Type B pancreatic cell (in vitro differentiated cells): ENCODE data around the gene KLC1. TPM values are rescaled to one million over a fixed set of nuclear protein-coding genes. Genes with fewer than 3 reads are reported as not detected.
A peak's percentile ranks its signal among the peaks of the same experiment; 100 is the strongest.

Experiments used
- DNase-seq: peaks from one replicate; pipeline ENCODE4 v3.0.0; 2021; ENCODE audit warnings: mixed read lengths; ENCODE audit not compliant: unreplicated experiment; ENCODE audit errors: extremely low spot score
- H3K27ac Mint-ChIP-seq: 2 replicates; pipeline ENCODE4 v1.8.0; 2021; ENCODE audit warnings: mild to moderate bottlenecking, mixed read lengths
- H3K27me3 Mint-ChIP-seq: 2 replicates; pipeline ENCODE4 v1.8.0; 2021; ENCODE audit warnings: mixed read lengths
- H3K36me3 Mint-ChIP-seq: 2 replicates; pipeline ENCODE4 v1.8.0; 2021; ENCODE audit warnings: mixed read lengths
- H3K4me1 Mint-ChIP-seq: one replicate; pipeline ENCODE4 v1.8.0; 2021; ENCODE audit warnings: mixed read lengths; ENCODE audit not compliant: unreplicated experiment
- H3K4me3 Mint-ChIP-seq: 2 replicates; pipeline ENCODE4 v1.8.0; 2021; ENCODE audit warnings: mild to moderate bottlenecking, mixed read lengths
- H3K9me3 Mint-ChIP-seq: 2 replicates; pipeline ENCODE4 v1.8.0; 2021; ENCODE audit warnings: mixed read lengths
- total RNA-seq: library from RNA; stranded (reverse); gene quantifications from 2 replicates; pipeline ENCODE4 v1.2.1, GENCODE V29; 2021; ENCODE audit warnings: low replicate concordance
- TF ChIP-seq, protein P1 (sequence below): fragments of 200-600 bp; sonication (generic); conservative IDR thresholded peaks from 2 replicates; pipeline ENCODE4 v1.5.0; 2021; ENCODE audit warnings: antibody characterized with exemption, mild to moderate bottlenecking

The KLC1 gene
- total RNA-seq, 1 donor from 2014 or later = 145 TPM

- H3K27me3 Mint-ChIP-seq = no peaks in the 10 kb centered on the region
- H3K4me1 Mint-ChIP-seq = peaks cover 7% of the 10 kb centered on the region
- DNase-seq = no peak
- no peaks in the 10 kb centered on the region for H3K9me3 Mint-ChIP-seq
- TF ChIP-seq, protein P1, sequence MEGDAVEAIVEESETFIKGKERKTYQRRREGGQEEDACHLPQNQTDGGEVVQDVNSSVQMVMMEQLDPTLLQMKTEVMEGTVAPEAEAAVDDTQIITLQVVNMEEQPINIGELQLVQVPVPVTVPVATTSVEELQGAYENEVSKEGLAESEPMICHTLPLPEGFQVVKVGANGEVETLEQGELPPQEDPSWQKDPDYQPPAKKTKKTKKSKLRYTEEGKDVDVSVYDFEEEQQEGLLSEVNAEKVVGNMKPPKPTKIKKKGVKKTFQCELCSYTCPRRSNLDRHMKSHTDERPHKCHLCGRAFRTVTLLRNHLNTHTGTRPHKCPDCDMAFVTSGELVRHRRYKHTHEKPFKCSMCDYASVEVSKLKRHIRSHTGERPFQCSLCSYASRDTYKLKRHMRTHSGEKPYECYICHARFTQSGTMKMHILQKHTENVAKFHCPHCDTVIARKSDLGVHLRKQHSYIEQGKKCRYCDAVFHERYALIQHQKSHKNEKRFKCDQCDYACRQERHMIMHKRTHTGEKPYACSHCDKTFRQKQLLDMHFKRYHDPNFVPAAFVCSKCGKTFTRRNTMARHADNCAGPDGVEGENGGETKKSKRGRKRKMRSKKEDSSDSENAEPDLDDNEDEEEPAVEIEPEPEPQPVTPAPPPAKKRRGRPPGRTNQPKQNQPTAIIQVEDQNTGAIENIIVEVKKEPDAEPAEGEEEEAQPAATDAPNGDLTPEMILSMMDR = no peak
- H3K4me3 Mint-ChIP-seq = no peak overlapping the region
- H3K36me3 Mint-ChIP-seq = peaks cover 7% of the 10 kb centered on the region
- peak overlapping the region; percentile 49 for H3K27ac Mint-ChIP-seq
Observed at GRCh38 chr14:103729496-103730448, 100.8 kb downstream of the KLC1 start.

DNA sequence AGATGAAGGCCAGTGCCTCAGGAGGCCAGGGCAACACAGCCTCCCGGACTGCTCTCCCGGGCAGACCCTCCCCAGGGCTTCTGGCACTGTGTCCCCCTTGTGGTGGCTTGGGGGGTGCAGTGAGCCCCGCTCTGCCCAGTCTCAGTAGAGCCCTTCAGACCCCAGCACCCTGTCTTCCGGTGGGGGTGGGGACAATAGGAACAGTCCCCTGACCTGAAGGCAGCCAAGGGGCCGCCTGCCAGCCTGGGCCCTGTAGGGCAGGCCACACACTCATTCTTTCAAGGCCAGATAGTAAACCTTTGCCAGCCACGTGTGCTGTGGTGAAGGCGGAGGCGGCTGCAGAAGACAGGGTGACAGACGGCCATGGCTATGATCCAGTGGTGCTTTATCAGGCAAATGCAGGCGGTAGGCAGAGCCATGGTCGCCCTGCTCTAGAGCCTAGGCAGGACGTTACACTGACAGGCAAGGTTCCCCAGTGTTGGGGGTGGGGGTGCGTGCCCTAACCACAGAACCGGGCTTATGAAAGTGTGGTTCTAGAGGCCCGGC, 101.6 kb downstream of the KLC1 start:
- Mint-ChIP-seq H3K27ac (no peak overlapping the region), H3K27me3 (no peaks in the 10 kb centered on the region), H3K36me3 (peaks cover 7% of the 10 kb centered on the region), H3K4me1 (peaks cover 12% of the 10 kb centered on the region), H3K4me3 (no peak overlapping the region), H3K9me3 (no peaks in the 10 kb centered on the region)
- TF ChIP-seq, protein P1 = no peak
- DNase-seq = no peak

- DNase-seq = no peak
- Mint-ChIP-seq H3K9me3 (no peaks in the 10 kb centered on the region), H3K4me3 (no peak overlapping the region), H3K27ac (no peak overlapping the region), H3K4me1 (peaks cover 18% of the 10 kb centered on the region), H3K27me3 (no peaks in the 10 kb centered on the region), H3K36me3 (peaks cover 7% of the 10 kb centered on the region)
- TF ChIP-seq, protein P1 = no peak
Observed at GRCh38 chr14:103731481-103731880, 102.5 kb downstream of the KLC1 start.

DNA sequence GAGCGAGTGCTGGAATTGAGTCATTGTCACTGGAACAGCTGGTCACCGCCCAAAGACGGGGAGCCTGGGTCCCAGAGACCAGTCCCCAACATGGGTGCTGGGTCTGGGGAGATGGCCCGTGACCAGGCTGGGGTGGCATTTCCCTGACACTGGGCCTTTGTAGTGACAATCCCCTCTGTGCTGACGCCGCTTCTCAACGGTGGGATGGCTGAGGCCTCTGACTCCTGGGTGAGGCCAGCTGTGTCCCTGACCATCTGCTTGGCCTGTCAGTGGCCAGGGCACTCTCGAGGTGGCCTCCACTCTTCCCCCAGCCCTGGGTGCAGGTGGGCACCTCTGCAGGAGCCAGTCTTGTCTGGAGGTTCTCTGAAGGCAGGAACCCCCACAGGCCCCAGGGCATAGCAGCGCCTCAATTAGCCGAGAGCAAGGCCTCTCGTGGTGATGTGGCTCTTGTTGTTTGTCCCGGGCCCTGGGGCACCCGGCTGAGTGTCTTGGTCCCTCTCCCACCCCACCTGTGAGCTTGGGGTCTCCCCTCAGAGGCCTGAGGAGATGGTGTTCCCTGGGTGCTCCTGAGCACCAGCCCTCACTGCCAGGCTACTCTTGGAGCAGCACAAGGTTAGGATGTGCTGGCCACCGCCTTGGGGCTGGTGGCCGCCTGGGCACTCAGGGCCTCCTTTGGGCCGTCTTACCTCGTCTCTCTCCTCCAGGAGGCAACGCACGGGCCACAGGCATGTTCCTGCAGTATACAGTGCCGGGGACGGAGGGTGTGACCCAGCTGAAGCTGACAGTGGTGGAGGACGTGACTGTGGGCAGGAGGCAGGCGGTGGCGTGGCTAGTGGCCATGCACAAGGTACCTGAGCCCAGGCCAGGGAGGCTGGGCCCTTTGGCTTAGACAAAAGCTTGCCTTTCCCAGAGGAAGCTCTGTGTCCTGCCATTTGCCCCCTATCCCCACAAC, 103.2 kb downstream of the KLC1 start:
- Mint-ChIP-seq H3K27ac (peak overlapping the region; percentile 58), H3K4me1 (peaks cover 24% of the 10 kb centered on the region), H3K27me3 (no peaks in the 10 kb centered on the region), H3K9me3 (no peaks in the 10 kb centered on the region), H3K36me3 (peaks cover 11% of the 10 kb centered on the region), H3K4me3 (no peak overlapping the region)
- peak; percentile 62 for DNase-seq
- TF ChIP-seq, protein P1 = no peak

- peaks cover 11% of the 10 kb centered on the region for H3K36me3 Mint-ChIP-seq
- TF ChIP-seq, protein P1 = no peak
- no peaks in the 10 kb centered on the region for H3K9me3 Mint-ChIP-seq
- H3K4me1 Mint-ChIP-seq = peaks cover 24% of the 10 kb centered on the region
- peak overlapping the region; percentile 58 for H3K27ac Mint-ChIP-seq
- H3K27me3 Mint-ChIP-seq = no peaks in the 10 kb centered on the region
- peak overlapping the region; percentile 26 for H3K4me3 Mint-ChIP-seq
- DNase-seq = no peak
Observed at GRCh38 chr14:103732868-103733620, 104.0 kb downstream of the KLC1 start.
